Thoracic aorta (tissue), 2 donors: ENCODE data around the gene TYW1. TPM values are rescaled to one million over a fixed set of nuclear protein-coding genes. Genes with fewer than 3 reads are reported as not detected.
"Not testable (repeated sequence)": the region's sequence is repeated elsewhere in the genome, so short reads cannot be mapped to it uniquely, and the experiment has no call there.

Experiments
- ATAC-seq: fragments of 150-250 bp; one replicate; pipeline ENCODE4 v1.8.0; 2017; ENCODE audit warnings: low read depth; ENCODE audit not compliant: insufficient number of reproducible peaks, low FRiP score
- DNase-seq: peaks from one replicate; pipeline ENCODE4 v3.0.0-alpha.2; 2020; ENCODE audit warnings: low spot score
- H3K27ac ChIP-seq, 2 donors: fragments of 200-600 bp; sonication (generic); 1 replicate in 1 of 2; 2 replicates in 1 of 2; pipeline ENCODE4 v1.5.1; 2016; ENCODE audit warnings: mild to moderate bottlenecking in 2 of 2, moderate library complexity in 2 of 2
- H3K27me3 ChIP-seq: fragments of 200-600 bp; sonication (generic); replicated peaks from 2 replicates; pipeline ENCODE4 v1.6.0; 2016; ENCODE audit warnings: mild to moderate bottlenecking; ENCODE audit not compliant: insufficient read depth
- H3K36me3 ChIP-seq: fragments of 200-600 bp; sonication (generic); one replicate; pipeline ENCODE4 v1.5.1; 2016
- H3K4me1 ChIP-seq, 2 donors: fragments of 200-600 bp; sonication (generic); 1 replicate in 1 of 2; 2 replicates in 1 of 2; pipeline versions ENCODE4 v1.5.1 to v1.6.0; 2016; ENCODE audit warnings: low read depth in 2 of 2, mild to moderate bottlenecking in 1 of 2; ENCODE audit not compliant: control insufficient read depth in 1 of 2
- H3K4me3 ChIP-seq: fragments of 200-600 bp; sonication (generic); 2 replicates; pipeline ENCODE4 v1.5.1; 2016; ENCODE audit warnings: mild to moderate bottlenecking
- H3K9me3 ChIP-seq: fragments of 200-600 bp; sonication (generic); 2 replicates; pipeline ENCODE4 v1.5.1; 2016
- CTCF ChIP-seq: fragments of 200-600 bp; sonication (generic); IDR thresholded peaks from one replicate; pipeline ENCODE4 v1.5.1; 2019; ENCODE audit warnings: antibody characterized with exemption
- total RNA-seq, 2 donors: library from RNA; depleted of rRNA; stranded (reverse); fragments of >200 nt; gene quantifications; one replicate each; pipeline versions ENCODE4 v1.1.0 to v1.2.3, GENCODE V29; 2016

The TYW1 gene
- total RNA-seq, 2 donors from 2014 or later = 64.3 to 91.0 TPM

- Histone ChIP-seq H3K27ac (no peak overlapping the region), H3K4me3 (no peak overlapping the region), H3K36me3 (peaks cover 3% of the 10 kb centered on the region), H3K27me3 (no peaks in the 10 kb centered on the region), H3K9me3 (no peaks in the 10 kb centered on the region), H3K4me1 (no peaks in the 10 kb centered on the region)
- DNase-seq = no peak
- TF ChIP-seq CTCF = no peak
- ATAC-seq = no peak
Measured at GRCh38 chr7:67100956-67101361, 104.3 kb downstream of the TYW1 start.

- not testable (repeated sequence) for ATAC-seq, H3K27ac ChIP-seq, H3K36me3 ChIP-seq, H3K27me3 ChIP-seq, H3K4me3 ChIP-seq, H3K4me1 ChIP-seq, DNase-seq, H3K9me3 ChIP-seq
Measured at GRCh38 chr7:67104937-67105336, 108.3 kb downstream of the TYW1 start.

- no peak overlapping the region for H3K4me3 ChIP-seq
- no peaks in the 10 kb centered on the region for H3K27me3 ChIP-seq
- no peaks in the 10 kb centered on the region for H3K4me1 ChIP-seq
- no peak overlapping the region for H3K27ac ChIP-seq
- H3K36me3 ChIP-seq = peaks cover under 1% of the 10 kb centered on the region
- DNase-seq (no peak), ATAC-seq (no peak)
- H3K9me3 ChIP-seq = no peaks in the 10 kb centered on the region
- no peak for TF ChIP-seq CTCF
Measured at GRCh38 chr7:67105377-67105776, 108.7 kb downstream of the TYW1 start.

- H3K27ac ChIP-seq, DNase-seq, ATAC-seq, H3K4me3 ChIP-seq, H3K36me3 ChIP-seq, H3K9me3 ChIP-seq, H3K27me3 ChIP-seq, H3K4me1 ChIP-seq: not testable (repeated sequence)
Measured at GRCh38 chr7:67106255-67106654, 109.6 kb downstream of the TYW1 start.

GRCh38 chr7:67111342-67111741 lies 114.7 kb downstream of the TYW1 start:
- not testable (repeated sequence) for H3K36me3 ChIP-seq, H3K27ac ChIP-seq, H3K27me3 ChIP-seq, H3K4me3 ChIP-seq, H3K9me3 ChIP-seq, ATAC-seq, DNase-seq, H3K4me1 ChIP-seq

GRCh38 chr7:67114483-67115246 lies 118.0 kb downstream of the TYW1 start:
- not testable (repeated sequence) for H3K4me1 ChIP-seq, DNase-seq, H3K9me3 ChIP-seq, H3K36me3 ChIP-seq, H3K27me3 ChIP-seq, H3K27ac ChIP-seq, ATAC-seq, H3K4me3 ChIP-seq

- not testable (repeated sequence) for H3K36me3 ChIP-seq, ATAC-seq, H3K4me1 ChIP-seq, DNase-seq, H3K27me3 ChIP-seq, H3K4me3 ChIP-seq, H3K9me3 ChIP-seq, H3K27ac ChIP-seq
Measured at GRCh38 chr7:67120491-67120890, 123.9 kb downstream of the TYW1 start.

GRCh38 chr7:67128257-67128656 lies 131.6 kb downstream of the TYW1 start:
- not testable (repeated sequence) for H3K27me3 ChIP-seq, H3K9me3 ChIP-seq, DNase-seq, ATAC-seq, H3K4me3 ChIP-seq, H3K27ac ChIP-seq, H3K36me3 ChIP-seq
- peaks cover 0 to 12% of the 10 kb centered on the region in 2 donors for H3K4me1 ChIP-seq

GRCh38 chr7:67130766-67131165 lies 134.1 kb downstream of the TYW1 start:
- not testable (repeated sequence) for ATAC-seq

GRCh38 chr7:67134912-67135311 lies 138.3 kb downstream of the TYW1 start:
- not testable (repeated sequence) for ATAC-seq, H3K36me3 ChIP-seq, DNase-seq, H3K4me1 ChIP-seq, H3K4me3 ChIP-seq, H3K27ac ChIP-seq, H3K9me3 ChIP-seq, H3K27me3 ChIP-seq

More at GRCh38 chr7:67130766-67131165, 134.1 kb downstream of the TYW1 start:
- DNase-seq, H3K4me3 ChIP-seq, H3K27ac ChIP-seq, H3K36me3 ChIP-seq, H3K9me3 ChIP-seq, H3K27me3 ChIP-seq: not testable (repeated sequence)
- H3K4me1 ChIP-seq = peaks cover 0 to 12% of the 10 kb centered on the region in 2 donors
